DOHH2 (cell line): ENCODE data around the gene GASK1A.

Experiments
- EZH2phosphoT487 ChIP-seq: fragments of 200-600 bp; sonication (generic); IDR thresholded peaks from 2 replicates; pipeline ENCODE4 v1.6.1; 2017; ENCODE audit warnings: borderline replicate concordance, mild to moderate bottlenecking, antibody characterized with exemption, low read length, moderate library complexity, mixed read lengths
- TF ChIP-seq, protein P1 (sequence below): fragments of 200-600 bp; sonication (generic); IDR thresholded peaks from one replicate; pipeline ENCODE4 v1.5.1; 2014; ENCODE audit warnings: antibody characterized with exemption, mild to moderate bottlenecking, low read depth, low read length; ENCODE audit not compliant: poor library complexity, severe bottlenecking

DNA sequence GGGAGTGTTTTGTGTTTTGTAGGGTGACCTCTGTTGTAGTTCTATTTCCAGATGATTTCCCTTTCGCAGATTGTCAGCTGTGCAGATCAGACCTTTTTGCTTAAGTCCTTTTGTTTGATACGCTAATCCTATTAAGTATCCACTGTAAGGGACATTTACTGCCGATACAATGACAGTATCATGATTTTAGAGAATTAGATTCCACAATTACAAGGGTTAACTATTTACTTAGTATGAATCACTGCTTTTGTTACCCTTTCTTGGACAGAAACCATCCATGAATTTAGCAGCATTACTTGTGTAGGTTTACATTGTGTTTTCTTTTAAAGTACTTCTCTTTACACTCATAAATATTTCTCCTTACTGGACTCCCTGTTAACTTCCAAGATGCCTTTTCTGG, 41.8 kb upstream of the GASK1A start:
- TF ChIP-seq, protein P1, sequence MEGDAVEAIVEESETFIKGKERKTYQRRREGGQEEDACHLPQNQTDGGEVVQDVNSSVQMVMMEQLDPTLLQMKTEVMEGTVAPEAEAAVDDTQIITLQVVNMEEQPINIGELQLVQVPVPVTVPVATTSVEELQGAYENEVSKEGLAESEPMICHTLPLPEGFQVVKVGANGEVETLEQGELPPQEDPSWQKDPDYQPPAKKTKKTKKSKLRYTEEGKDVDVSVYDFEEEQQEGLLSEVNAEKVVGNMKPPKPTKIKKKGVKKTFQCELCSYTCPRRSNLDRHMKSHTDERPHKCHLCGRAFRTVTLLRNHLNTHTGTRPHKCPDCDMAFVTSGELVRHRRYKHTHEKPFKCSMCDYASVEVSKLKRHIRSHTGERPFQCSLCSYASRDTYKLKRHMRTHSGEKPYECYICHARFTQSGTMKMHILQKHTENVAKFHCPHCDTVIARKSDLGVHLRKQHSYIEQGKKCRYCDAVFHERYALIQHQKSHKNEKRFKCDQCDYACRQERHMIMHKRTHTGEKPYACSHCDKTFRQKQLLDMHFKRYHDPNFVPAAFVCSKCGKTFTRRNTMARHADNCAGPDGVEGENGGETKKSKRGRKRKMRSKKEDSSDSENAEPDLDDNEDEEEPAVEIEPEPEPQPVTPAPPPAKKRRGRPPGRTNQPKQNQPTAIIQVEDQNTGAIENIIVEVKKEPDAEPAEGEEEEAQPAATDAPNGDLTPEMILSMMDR: no peak
- TF ChIP-seq EZH2phosphoT487: no peak
